GOT3 (cell line): ENCODE results near the gene SUPT3H.
"Not testable (repeated sequence)": the region's sequence is repeated elsewhere in the genome, so short reads cannot be mapped to it uniquely, and the experiment has no call there.

Experiments used
- DNase-seq: peaks from one replicate; lab custom pipeline; 2025; ENCODE audit warnings: mixed read lengths; lab: John Stamatoyannopoulos, UW

The SUPT3H gene

GRCh38 chr6:44898296-44898930 is 479.3 kb downstream of the SUPT3H start:
- DNase-seq, result no peak

GRCh38 chr6:44897316-44897715 is 480.4 kb downstream of the SUPT3H start:
- no peak for DNase-seq

- DNase-seq, result no peak
These were observed 481.0 kb downstream of the SUPT3H start for GRCh38 chr6:44896701-44897100.

GRCh38 chr6:44892579-44892978 is 485.2 kb downstream of the SUPT3H start:
- DNase-seq, result no peak

GRCh38 chr6:44879071-44879470 is 498.7 kb downstream of the SUPT3H start:
- DNase-seq, result not testable (repeated sequence)

- DNase-seq, result not testable (repeated sequence)
These were observed 501.1 kb downstream of the SUPT3H start for GRCh38 chr6:44876638-44877037.

- no peak for DNase-seq
These were observed 508.3 kb downstream of the SUPT3H start for GRCh38 chr6:44869321-44869897.

GRCh38 chr6:44868910-44869309 is 508.8 kb downstream of the SUPT3H start:
- DNase-seq, result no peak

- no peak for DNase-seq
These were observed 509.4 kb downstream of the SUPT3H start for GRCh38 chr6:44868335-44868668.

GRCh38 chr6:44867571-44868334 is 510.0 kb downstream of the SUPT3H start:
- no peak for DNase-seq

- not testable (repeated sequence) for DNase-seq
These were observed 512.5 kb downstream of the SUPT3H start for GRCh38 chr6:44865184-44865583.

- no peak for DNase-seq
These were observed 517.8 kb downstream of the SUPT3H start for GRCh38 chr6:44859901-44860410.

GRCh38 chr6:44858998-44859397 is 518.7 kb downstream of the SUPT3H start:
- DNase-seq, result no peak

- no peak for DNase-seq
These were observed 521.3 kb downstream of the SUPT3H start for GRCh38 chr6:44856479-44856878.

GRCh38 chr6:44855562-44856411 is 521.9 kb downstream of the SUPT3H start:
- no peak for DNase-seq

GRCh38 chr6:44854712-44855443 is 522.9 kb downstream of the SUPT3H start:
- no peak for DNase-seq

GRCh38 chr6:44851176-44851575 is 526.6 kb downstream of the SUPT3H start:
- no peak for DNase-seq

GRCh38 chr6:44850312-44850711 is 527.4 kb downstream of the SUPT3H start:
- DNase-seq, result no peak

- no peak for DNase-seq
These were observed 527.9 kb downstream of the SUPT3H start for GRCh38 chr6:44849806-44850205.

- no peak for DNase-seq
These were observed 534.0 kb downstream of the SUPT3H start for GRCh38 chr6:44843734-44844133.

- no peak for DNase-seq
These were observed 535.1 kb downstream of the SUPT3H start for GRCh38 chr6:44842616-44843015.
